RPMI8226 (cell line): ENCODE results near the gene NIPA2.
"Not testable (repeated sequence)": the region's sequence is repeated elsewhere in the genome, so short reads cannot be mapped to it uniquely, and the experiment has no call there.

Experiments
- DNase-seq: peaks from one replicate; pipeline ENCODE4 v3.0.0-alpha.2; 2015

The NIPA2 gene

GRCh38 chr15:22838292-22839042, at the start of gene NIPA2:
Gene NIPA2 (plus strand): TSS chr15:22838666. CDS start chr15:22851732, 13,066 bp downstream.
- peak; percentile 96 for DNase-seq

- no peak for DNase-seq
Measured at GRCh38 chr15:22794063-22794462, 44.4 kb upstream of the NIPA2 start.

GRCh38 chr15:22794621-22795167, 43.8 kb upstream of the NIPA2 start:
- DNase-seq, result no peak

- DNase-seq, result no peak
Measured at GRCh38 chr15:22795206-22796063, 43.0 kb upstream of the NIPA2 start.

- DNase-seq, result no peak
Measured at GRCh38 chr15:22796079-22796478, 42.4 kb upstream of the NIPA2 start.

GRCh38 chr15:22799902-22800301, 38.6 kb upstream of the NIPA2 start:
- no peak for DNase-seq

- not testable (repeated sequence) for DNase-seq
Measured at GRCh38 chr15:22803006-22803405, 35.5 kb upstream of the NIPA2 start.

GRCh38 chr15:22806156-22806555, 32.3 kb upstream of the NIPA2 start:
- no peak for DNase-seq

- no peak for DNase-seq
Measured at GRCh38 chr15:22806664-22807063, 31.8 kb upstream of the NIPA2 start.

- DNase-seq, result not testable (repeated sequence)
Measured at GRCh38 chr15:22807831-22808230, 30.6 kb upstream of the NIPA2 start.

GRCh38 chr15:22808240-22808639, 30.2 kb upstream of the NIPA2 start:
- DNase-seq, result no peak

GRCh38 chr15:22808761-22809280, 29.6 kb upstream of the NIPA2 start:
- DNase-seq, result no peak

- DNase-seq, result no peak
Measured at GRCh38 chr15:22810033-22810852, 28.2 kb upstream of the NIPA2 start.

GRCh38 chr15:22810853-22811338, 27.6 kb upstream of the NIPA2 start:
- DNase-seq, result no peak

- DNase-seq, result peak; percentile 12
Measured at GRCh38 chr15:22811640-22812039, 26.8 kb upstream of the NIPA2 start.

GRCh38 chr15:22813844-22814243, 24.6 kb upstream of the NIPA2 start:
- no peak for DNase-seq

- DNase-seq, result no peak
Measured at GRCh38 chr15:22815766-22816165, 22.7 kb upstream of the NIPA2 start.

GRCh38 chr15:22819651-22820050, 18.8 kb upstream of the NIPA2 start:
- no peak for DNase-seq

- no peak for DNase-seq
Measured at GRCh38 chr15:22823495-22824128, 14.9 kb upstream of the NIPA2 start.

GRCh38 chr15:22827125-22827524, 11.3 kb upstream of the NIPA2 start:
- DNase-seq, result no peak

- DNase-seq, result no peak
Measured at GRCh38 chr15:22831473-22831872, 7.0 kb upstream of the NIPA2 start.
